Thyroid gland (tissue), 4 donors: ENCODE data around the gene SHCBP1L. TPM values are rescaled to one million over a fixed set of nuclear protein-coding genes. Genes with fewer than 3 reads are reported as not detected.

Experiments used
- DNase-seq, 2 donors: peaks; one replicate each; pipeline ENCODE4 v3.0.0-alpha.2; 2019
- H3K27ac ChIP-seq, 3 donors: fragments of 200-600 bp; sonication (generic); 1 replicate in 2 of 3; 2 replicates in 1 of 3; pipeline ENCODE4 v1.5.1; 2016 to 2019; ENCODE audit warnings: mild to moderate bottlenecking in 1 of 3, moderate library complexity in 1 of 3
- H3K27me3 ChIP-seq: fragments of 200-600 bp; sonication (generic); one replicate; pipeline ENCODE4 v1.5.1; 2019
- H3K36me3 ChIP-seq, 2 donors: fragments of 200-600 bp; sonication (generic); one replicate each; pipeline ENCODE4 v1.5.1; 2016 to 2019
- H3K4me1 ChIP-seq, 2 donors: fragments of 200-600 bp; sonication (generic); one replicate each; pipeline ENCODE4 v1.5.1; 2017 to 2019
- H3K4me3 ChIP-seq, 3 donors: fragments of 200-600 bp; sonication (generic); replicated peaks in 1 of 3; 1 replicate in 2 of 3; 2 replicates in 1 of 3; pipeline ENCODE4 v1.5.1; 2016; ENCODE audit warnings: mild to moderate bottlenecking in 1 of 3
- H3K9me3 ChIP-seq: fragments of 200-600 bp; sonication (generic); one replicate; pipeline ENCODE4 v1.5.1; 2017
- POLR2A ChIP-seq, 2 donors: fragments of 450-650 bp; IDR thresholded peaks; one replicate each; pipeline ENCODE4 v1.6.1; 2017; ENCODE audit warnings: antibody characterized with exemption in 2 of 2, mild to moderate bottlenecking in 2 of 2, moderate library complexity in 1 of 2
- WGBS, 2 donors: methylation state at CpG; one replicate each; pipeline ENCODE4 v1.1.5; 2017; 5-methylcytosine and 5-hydroxymethylcytosine counted together
- intact Hi-C: fragments of 100-400 bp; cut with DNase I; formaldehyde crosslinking; loops from one replicate; pipeline ENCODE4 v1.15.1; 2023
- total RNA-seq, 4 donors: library from RNA; depleted of rRNA; stranded (reverse); fragments of >200 nt; gene quantifications; one replicate each; pipeline ENCODE4 v1.2.3, GENCODE V29; 2016
- TF ChIP-seq, protein P1 (sequence below), 6 experiments: fragments of 200-600 bp in 3 of 6; fragments of 450-650 bp in 3 of 6; sonication (generic) in 3 of 6; IDR thresholded peaks; one replicate each; pipeline ENCODE4 v1.5.1; 2016 to 2019; ENCODE audit warnings: antibody characterized with exemption in 6 of 6, mild to moderate bottlenecking in 2 of 6, inconsistent platforms in 1 of 6, moderate library complexity in 1 of 6

SHCBP1L gene
- total RNA-seq, 4 donors from 2014 or later = 1.3 TPM; not detected in 3

GRCh38 chr1:182872881-182873280 is 80.1 kb downstream of the SHCBP1L start:
- 42 to 60% methylated on average over 3 of the region's 3 CpGs for WGBS, 2 donors
- intact Hi-C loops = no loop called here
- DNase-seq = peak; percentile 86 to 88
- Histone ChIP-seq H3K4me1 (peaks cover 11 to 12% of the 10 kb centered on the region in 2 donors), H3K27ac (peak overlapping the region in 2 of 3 donors; percentile 26 to 28), H3K27me3 (no peaks in the 10 kb centered on the region), H3K9me3 (no peaks in the 10 kb centered on the region), H3K4me3 (no peak overlapping the region), H3K36me3 (peaks cover 65 to 89% of the 10 kb centered on the region in 2 donors)
- TF ChIP-seq POLR2A (IDR thresholded peaks at IDR 0.05) = no peak

GRCh38 chr1:182869241-182869666 is 83.7 kb downstream of the SHCBP1L start:
- Histone ChIP-seq H3K9me3 (no peaks in the 10 kb centered on the region), H3K4me1 (peaks cover 11 to 12% of the 10 kb centered on the region in 2 donors), H3K36me3 (peaks cover 68 to 86% of the 10 kb centered on the region in 2 donors), H3K27me3 (no peaks in the 10 kb centered on the region), H3K27ac (peak overlapping the region in 1 of 3 donors; percentile 17), H3K4me3 (no peak overlapping the region)
- intact Hi-C loops = no loop called here
- DNase-seq = no peak
- TF ChIP-seq, protein P1, sequence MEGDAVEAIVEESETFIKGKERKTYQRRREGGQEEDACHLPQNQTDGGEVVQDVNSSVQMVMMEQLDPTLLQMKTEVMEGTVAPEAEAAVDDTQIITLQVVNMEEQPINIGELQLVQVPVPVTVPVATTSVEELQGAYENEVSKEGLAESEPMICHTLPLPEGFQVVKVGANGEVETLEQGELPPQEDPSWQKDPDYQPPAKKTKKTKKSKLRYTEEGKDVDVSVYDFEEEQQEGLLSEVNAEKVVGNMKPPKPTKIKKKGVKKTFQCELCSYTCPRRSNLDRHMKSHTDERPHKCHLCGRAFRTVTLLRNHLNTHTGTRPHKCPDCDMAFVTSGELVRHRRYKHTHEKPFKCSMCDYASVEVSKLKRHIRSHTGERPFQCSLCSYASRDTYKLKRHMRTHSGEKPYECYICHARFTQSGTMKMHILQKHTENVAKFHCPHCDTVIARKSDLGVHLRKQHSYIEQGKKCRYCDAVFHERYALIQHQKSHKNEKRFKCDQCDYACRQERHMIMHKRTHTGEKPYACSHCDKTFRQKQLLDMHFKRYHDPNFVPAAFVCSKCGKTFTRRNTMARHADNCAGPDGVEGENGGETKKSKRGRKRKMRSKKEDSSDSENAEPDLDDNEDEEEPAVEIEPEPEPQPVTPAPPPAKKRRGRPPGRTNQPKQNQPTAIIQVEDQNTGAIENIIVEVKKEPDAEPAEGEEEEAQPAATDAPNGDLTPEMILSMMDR (IDR thresholded peaks at IDR 0.05) = no peak
- no peak for TF ChIP-seq POLR2A (IDR thresholded peaks at IDR 0.05)
- WGBS, 2 donors = 93 to 98% methylated on average over 11 to 12 of the region's 12 CpGs

DNA sequence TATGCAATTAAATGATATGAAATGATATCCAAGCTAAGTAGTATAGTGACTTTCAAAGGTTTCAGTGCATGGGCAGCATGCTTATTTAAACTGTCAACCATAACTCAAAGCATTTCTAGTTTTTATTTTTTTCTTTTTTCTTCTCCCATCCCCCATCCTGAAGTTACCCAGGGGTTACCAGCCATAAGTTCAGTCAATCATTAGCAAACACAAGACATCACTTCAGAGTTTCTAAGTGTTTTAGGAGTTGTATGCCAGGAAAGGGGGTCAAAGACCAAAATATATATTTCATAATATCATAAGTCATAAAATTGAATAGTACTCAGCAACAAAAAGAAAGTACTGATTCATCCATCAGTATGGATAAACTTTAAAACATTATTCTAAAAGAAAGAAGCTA is 85.1 kb downstream of the SHCBP1L start:
- Histone ChIP-seq H3K36me3 (peaks cover 63 to 80% of the 10 kb centered on the region in 2 donors), H3K4me1 (peaks cover 5 to 6% of the 10 kb centered on the region in 2 donors), H3K27ac (no peak overlapping the region), H3K4me3 (no peak overlapping the region), H3K27me3 (no peaks in the 10 kb centered on the region), H3K9me3 (no peaks in the 10 kb centered on the region)
- intact Hi-C loops = no loop called here
- TF ChIP-seq, protein P1 (IDR thresholded peaks at IDR 0.05) = no peak
- TF ChIP-seq POLR2A (IDR thresholded peaks at IDR 0.05) = no peak
- DNase-seq = no peak

DNA sequence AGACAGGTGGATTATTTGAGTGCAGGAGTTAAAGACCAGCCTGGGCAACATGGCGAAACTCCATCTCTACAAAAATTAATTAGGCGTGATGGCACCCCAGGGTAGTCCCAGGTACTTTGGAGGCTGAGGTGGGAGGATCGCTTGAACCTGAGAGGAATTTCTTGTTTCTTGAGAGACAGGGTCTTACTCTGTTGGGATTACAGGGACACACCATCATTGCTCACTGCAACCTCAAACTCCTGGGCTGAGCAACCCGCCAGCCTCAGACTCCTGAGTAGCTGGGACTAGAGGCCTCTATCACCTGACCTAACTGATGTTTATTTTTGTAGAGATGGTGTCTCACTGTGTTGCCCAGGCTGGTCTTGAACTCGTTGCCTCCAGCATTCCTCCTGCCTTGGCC is 89.0 kb downstream of the SHCBP1L start:
- WGBS, 2 donors = 97 to 99% methylated on average over 5 of the region's 5 CpGs
- Histone ChIP-seq H3K36me3 (peaks cover 81 to 84% of the 10 kb centered on the region in 2 donors), H3K27ac (no peak overlapping the region), H3K4me1 (no peaks in the 10 kb centered on the region), H3K4me3 (no peak overlapping the region), H3K27me3 (no peaks in the 10 kb centered on the region), H3K9me3 (no peaks in the 10 kb centered on the region)
- intact Hi-C loops = no loop called here
- DNase-seq = no peak
- TF ChIP-seq, protein P1 (IDR thresholded peaks at IDR 0.05) = no peak
- TF ChIP-seq POLR2A (IDR thresholded peaks at IDR 0.05) = no peak

- no peaks in the 10 kb centered on the region for H3K4me1 ChIP-seq
- 93 to 94% methylated on average over 1 of the region's 1 CpG for WGBS, 2 donors
- H3K4me3 ChIP-seq = no peak overlapping the region
- H3K27ac ChIP-seq = no peak overlapping the region
- no peaks in the 10 kb centered on the region for H3K27me3 ChIP-seq
- TF ChIP-seq, protein P1 (IDR thresholded peaks at IDR 0.05) = no peak
- no peak for TF ChIP-seq POLR2A (IDR thresholded peaks at IDR 0.05)
- intact Hi-C loops = no loop called here
- peaks cover 82 to 84% of the 10 kb centered on the region in 2 donors for H3K36me3 ChIP-seq
- DNase-seq = no peak
- no peaks in the 10 kb centered on the region for H3K9me3 ChIP-seq
Measured at GRCh38 chr1:182862827-182863226, 90.1 kb downstream of the SHCBP1L start.

DNA sequence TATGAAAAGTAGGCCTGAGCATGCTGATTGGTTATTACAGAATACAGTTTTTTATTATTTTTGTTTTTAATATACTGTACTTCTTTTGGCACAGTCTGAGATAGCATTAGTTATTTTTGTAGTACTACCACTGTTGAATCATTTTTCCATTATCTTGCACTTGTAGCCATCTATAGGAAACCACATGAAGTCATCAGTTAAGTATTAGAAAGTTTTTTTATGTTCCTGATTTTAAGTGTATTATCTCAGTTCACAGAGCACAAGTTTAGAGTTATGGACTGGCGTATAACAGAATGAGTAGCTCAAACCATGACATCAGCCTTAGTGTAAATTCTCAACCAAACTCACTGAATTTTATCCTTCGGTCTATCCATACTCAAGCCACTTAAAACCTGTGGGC is 91.0 kb downstream of the SHCBP1L start:
- TF ChIP-seq POLR2A (IDR thresholded peaks at IDR 0.05) = no peak
- TF ChIP-seq, protein P1 (IDR thresholded peaks at IDR 0.05) = no peak
- H3K27me3 ChIP-seq = no peaks in the 10 kb centered on the region
- no peak overlapping the region for H3K27ac ChIP-seq
- no peaks in the 10 kb centered on the region for H3K9me3 ChIP-seq
- DNase-seq = no peak
- peaks cover 81% of the 10 kb centered on the region in 2 donors for H3K36me3 ChIP-seq
- intact Hi-C loops = no loop called here
- no peaks in the 10 kb centered on the region for H3K4me1 ChIP-seq
- WGBS, 2 donors = 91 to 97% methylated on average over 2 of the region's 2 CpGs
- H3K4me3 ChIP-seq = no peak overlapping the region
